KMS-11 (cell line): Measurements from ENCODE around the gene BST1.

Experiments used
- H2AFZ ChIP-seq: fragments of 200-600 bp; sonication (generic); 2 replicates; pipeline ENCODE4 v1.6.1; 2016; ENCODE audit warnings: antibody characterized with exemption, mixed run types, low read depth
- H3K27ac ChIP-seq: fragments of 200-600 bp; sonication (generic); 2 replicates; pipeline ENCODE4 v1.6.1; 2016; ENCODE audit warnings: mild to moderate bottlenecking, mixed run types
- H3K27me3 ChIP-seq: fragments of 200-600 bp; sonication (generic); 2 replicates; pipeline ENCODE4 v1.6.1; 2017; ENCODE audit warnings: mild to moderate bottlenecking, low read depth, mixed run types, moderate library complexity; ENCODE audit not compliant: insufficient read depth
- H3K36me3 ChIP-seq: fragments of 200-600 bp; sonication (generic); 2 replicates; pipeline ENCODE4 v1.6.1; 2017; ENCODE audit warnings: mild to moderate bottlenecking, mixed run types; ENCODE audit not compliant: insufficient read depth
- H3K4me1 ChIP-seq: fragments of 200-600 bp; sonication (generic); 2 replicates; pipeline ENCODE4 v1.6.1; 2016; ENCODE audit warnings: mild to moderate bottlenecking, low read depth, mixed run types; ENCODE audit not compliant: poor library complexity, severe bottlenecking
- H3K4me2 ChIP-seq: fragments of 200-600 bp; sonication (generic); 2 replicates; pipeline ENCODE4 v1.7.0; 2016; ENCODE audit warnings: mild to moderate bottlenecking, mixed run types
- H3K4me3 ChIP-seq: fragments of 200-600 bp; sonication (generic); IDR thresholded peaks from 2 replicates; pipeline ENCODE4 v1.6.1; 2017; ENCODE audit warnings: low read depth, low read length, mixed read lengths; ENCODE audit not compliant: insufficient read depth
- H3K79me2 ChIP-seq: fragments of 200-600 bp; sonication (generic); 2 replicates; pipeline ENCODE4 v1.6.1; 2016; ENCODE audit warnings: low read depth, mixed run types; ENCODE audit not compliant: insufficient read depth
- H3K9ac ChIP-seq: fragments of 200-600 bp; sonication (generic); 2 replicates; pipeline ENCODE4 v1.6.1; 2016; ENCODE audit warnings: mild to moderate bottlenecking, mixed run types
- H4K20me1 ChIP-seq: fragments of 200-600 bp; sonication (generic); 2 replicates; pipeline ENCODE4 v1.6.1; 2016; ENCODE audit warnings: mild to moderate bottlenecking, mixed run types; ENCODE audit not compliant: insufficient read depth
- TF ChIP-seq, protein P1 (sequence below): fragments of 200-600 bp; sonication (generic); conservative IDR thresholded peaks from 2 replicates; pipeline ENCODE4 v1.6.1; 2017; ENCODE audit warnings: low read depth, mild to moderate bottlenecking, antibody characterized with exemption, low read length, moderate library complexity, mixed read lengths

BST1 gene

DNA sequence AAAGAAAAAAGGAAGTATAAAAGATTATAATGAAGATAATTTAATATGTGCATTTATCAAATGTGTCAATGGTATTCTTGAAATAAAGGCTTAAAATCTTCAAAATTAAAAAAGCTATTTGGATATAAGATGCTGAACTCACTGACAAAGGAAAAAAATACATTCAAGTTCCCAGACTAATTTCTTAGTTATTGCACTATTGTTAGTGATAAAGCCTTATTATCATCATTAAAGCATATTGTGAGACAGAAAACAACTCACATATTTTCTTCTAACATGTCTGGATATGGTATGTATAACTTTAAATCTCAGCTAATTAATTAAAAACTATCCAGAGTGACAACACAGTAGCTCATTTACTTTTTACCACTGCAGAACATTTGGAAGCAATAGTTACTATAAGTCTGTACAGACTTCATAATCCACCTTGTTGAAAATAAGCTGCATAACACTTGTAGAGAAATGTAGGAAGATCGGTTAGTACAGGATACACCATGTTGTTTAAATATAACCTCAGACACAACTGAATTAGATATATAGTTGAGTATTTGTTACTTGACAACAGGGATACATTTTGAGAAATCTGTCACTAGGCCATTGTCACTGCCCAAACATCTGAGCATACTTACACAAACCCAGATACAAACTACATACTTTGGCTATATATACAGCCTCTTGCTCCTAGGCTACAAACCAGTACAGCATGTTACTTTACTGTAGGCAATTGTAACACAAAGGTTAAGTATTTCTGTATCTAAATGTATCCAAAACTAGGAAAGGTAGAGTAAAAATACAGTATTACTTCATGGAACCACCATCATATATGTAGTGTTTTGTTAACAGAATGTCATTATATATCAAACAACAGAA is 34.1 kb upstream of the BST1 start:
- Histone ChIP-seq H2AFZ (no peak overlapping the region), H3K27ac (no peak overlapping the region), H3K36me3 (no peaks in the 10 kb centered on the region), H3K79me2 (no peaks in the 10 kb centered on the region), H3K27me3 (no peaks in the 10 kb centered on the region), H3K9ac (no peak overlapping the region), H3K4me3 (no peak overlapping the region), H3K4me2 (no peak overlapping the region), H3K4me1 (no peaks in the 10 kb centered on the region), H4K20me1 (no peaks in the 10 kb centered on the region)
- TF ChIP-seq, protein P1, sequence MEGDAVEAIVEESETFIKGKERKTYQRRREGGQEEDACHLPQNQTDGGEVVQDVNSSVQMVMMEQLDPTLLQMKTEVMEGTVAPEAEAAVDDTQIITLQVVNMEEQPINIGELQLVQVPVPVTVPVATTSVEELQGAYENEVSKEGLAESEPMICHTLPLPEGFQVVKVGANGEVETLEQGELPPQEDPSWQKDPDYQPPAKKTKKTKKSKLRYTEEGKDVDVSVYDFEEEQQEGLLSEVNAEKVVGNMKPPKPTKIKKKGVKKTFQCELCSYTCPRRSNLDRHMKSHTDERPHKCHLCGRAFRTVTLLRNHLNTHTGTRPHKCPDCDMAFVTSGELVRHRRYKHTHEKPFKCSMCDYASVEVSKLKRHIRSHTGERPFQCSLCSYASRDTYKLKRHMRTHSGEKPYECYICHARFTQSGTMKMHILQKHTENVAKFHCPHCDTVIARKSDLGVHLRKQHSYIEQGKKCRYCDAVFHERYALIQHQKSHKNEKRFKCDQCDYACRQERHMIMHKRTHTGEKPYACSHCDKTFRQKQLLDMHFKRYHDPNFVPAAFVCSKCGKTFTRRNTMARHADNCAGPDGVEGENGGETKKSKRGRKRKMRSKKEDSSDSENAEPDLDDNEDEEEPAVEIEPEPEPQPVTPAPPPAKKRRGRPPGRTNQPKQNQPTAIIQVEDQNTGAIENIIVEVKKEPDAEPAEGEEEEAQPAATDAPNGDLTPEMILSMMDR = no peak

DNA sequence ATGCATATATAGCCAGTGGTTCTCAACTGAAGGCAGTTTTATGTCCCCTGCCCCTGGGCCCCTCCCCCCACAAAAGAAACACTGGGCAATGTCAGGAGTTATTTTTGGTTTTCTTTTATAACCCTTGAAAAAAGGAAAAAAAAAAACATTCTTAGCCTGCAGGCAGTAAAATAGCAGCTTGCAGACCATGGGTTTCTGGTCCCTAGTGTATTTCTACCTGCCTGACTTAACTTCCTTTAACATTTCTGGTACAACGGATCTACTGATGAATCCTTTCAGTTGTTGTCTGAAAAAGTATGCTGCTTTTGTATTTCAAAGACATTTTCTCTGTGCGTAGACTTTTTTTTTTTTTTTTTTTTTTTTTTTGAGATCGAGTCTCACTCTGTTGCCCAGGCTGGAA is 32.3 kb upstream of the BST1 start:
- Histone ChIP-seq H3K27ac (no peak overlapping the region), H3K4me3 (no peak overlapping the region), H3K36me3 (no peaks in the 10 kb centered on the region), H2AFZ (no peak overlapping the region), H4K20me1 (no peaks in the 10 kb centered on the region), H3K9ac (no peak overlapping the region), H3K27me3 (no peaks in the 10 kb centered on the region), H3K4me2 (no peak overlapping the region), H3K79me2 (no peaks in the 10 kb centered on the region), H3K4me1 (no peaks in the 10 kb centered on the region)
- TF ChIP-seq, protein P1 = no peak

DNA sequence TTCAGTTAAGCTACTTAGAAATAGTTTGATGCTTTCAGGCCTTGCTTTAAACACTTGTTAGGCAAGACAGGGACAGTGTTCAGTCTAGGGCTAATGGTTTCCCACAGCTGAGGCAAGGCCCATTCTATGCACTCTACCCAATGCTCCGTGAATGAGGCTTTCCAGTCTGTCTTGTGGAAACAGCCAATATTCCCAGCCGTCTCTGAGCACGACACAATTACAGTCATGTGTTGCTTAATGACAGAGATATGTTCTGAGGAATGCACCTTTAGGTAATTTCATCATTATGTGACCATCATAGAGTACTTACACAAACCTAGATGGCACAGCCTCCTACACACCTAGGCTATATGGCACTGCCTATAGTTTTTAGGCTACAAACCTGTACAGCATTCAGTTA is 30.8 kb upstream of the BST1 start:
- no peaks in the 10 kb centered on the region for H4K20me1 ChIP-seq
- H3K4me3 ChIP-seq = no peak overlapping the region
- no peak overlapping the region for H3K9ac ChIP-seq
- H2AFZ ChIP-seq = no peak overlapping the region
- no peaks in the 10 kb centered on the region for H3K27me3 ChIP-seq
- H3K4me2 ChIP-seq = no peak overlapping the region
- no peaks in the 10 kb centered on the region for H3K36me3 ChIP-seq
- no peak overlapping the region for H3K27ac ChIP-seq
- H3K4me1 ChIP-seq = no peaks in the 10 kb centered on the region
- TF ChIP-seq, protein P1 = no peak
- H3K79me2 ChIP-seq = 0 out of 2 replicates have a peak, but pooled peaks cover 6% of the 10 kb centered on the region

DNA sequence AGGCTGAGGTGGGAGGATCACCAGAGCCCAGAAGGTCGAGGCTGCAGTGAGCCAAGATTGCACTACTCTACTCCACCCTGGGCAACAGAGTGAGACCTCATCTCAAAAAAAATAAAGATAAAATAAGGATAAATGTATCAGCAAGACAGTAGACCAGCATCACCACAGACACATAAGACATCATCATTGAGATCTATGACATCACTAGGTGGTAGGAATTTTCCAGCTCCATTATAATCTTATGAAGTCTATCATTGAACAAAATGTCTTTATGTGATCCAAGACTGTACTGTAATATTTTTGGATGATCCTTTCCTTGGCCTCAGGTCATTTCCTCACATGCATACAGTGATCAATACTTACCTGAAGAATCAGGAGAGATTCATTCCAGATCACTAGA is 29.5 kb upstream of the BST1 start:
- Histone ChIP-seq H3K4me3 (no peak overlapping the region), H2AFZ (no peak overlapping the region), H3K4me1 (no peaks in the 10 kb centered on the region), H3K9ac (no peak overlapping the region), H3K36me3 (no peaks in the 10 kb centered on the region), H4K20me1 (no peaks in the 10 kb centered on the region), H3K27me3 (no peaks in the 10 kb centered on the region), H3K4me2 (no peak overlapping the region), H3K27ac (no peak overlapping the region), H3K79me2 (0 out of 2 replicates have a peak, but pooled peaks cover 6% of the 10 kb centered on the region)
- TF ChIP-seq, protein P1 = no peak
